Globus pallidus (tissue), 1 donor: ENCODE results near the gene SORD.

Experiments
- DNase-seq: peaks from one replicate; pipeline ENCODE4 v3.0.0-alpha.2; 2015; ENCODE audit warnings: low spot score

Gene SORD

DNA sequence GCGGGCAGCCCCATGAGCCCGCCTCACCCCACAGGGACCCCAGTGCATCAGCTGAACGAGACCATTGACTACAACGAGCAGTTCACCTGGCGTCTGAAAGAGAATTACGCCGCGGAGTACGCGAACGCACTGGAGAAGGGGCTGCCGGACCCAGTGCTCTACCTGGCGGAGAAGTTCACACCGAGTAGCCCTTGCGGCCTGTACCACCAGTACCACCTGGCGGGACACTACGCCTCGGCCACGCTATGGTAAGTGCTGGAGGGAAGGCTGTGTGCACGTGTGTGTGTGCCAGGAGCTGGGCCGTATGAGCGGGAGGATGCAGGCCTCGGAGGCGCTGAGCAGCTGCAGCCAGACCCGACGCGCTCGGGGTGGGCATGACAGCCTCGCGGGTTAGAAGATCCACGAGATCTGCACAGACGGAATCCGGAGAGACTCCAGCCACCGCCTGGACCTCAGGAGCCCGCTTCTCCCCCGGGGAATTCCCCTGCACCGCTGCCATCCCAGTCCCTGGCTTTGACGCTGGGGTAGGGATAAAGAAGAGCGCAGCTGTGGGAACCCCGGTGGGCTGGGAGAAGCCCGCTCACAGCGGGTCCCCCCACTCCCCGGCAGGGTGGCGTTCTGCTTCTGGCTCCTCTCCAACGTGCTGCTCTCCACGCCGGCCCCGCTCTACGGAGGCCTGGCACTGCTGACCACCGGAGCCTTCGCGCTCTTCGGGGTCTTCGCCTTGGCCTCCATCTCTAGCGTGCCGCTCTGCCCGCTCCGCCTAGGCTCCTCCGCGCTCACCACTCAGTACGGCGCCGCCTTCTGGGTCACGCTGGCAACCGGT, 93.7 kb downstream of the SORD start:
- DNase-seq, result no peak

DNA sequence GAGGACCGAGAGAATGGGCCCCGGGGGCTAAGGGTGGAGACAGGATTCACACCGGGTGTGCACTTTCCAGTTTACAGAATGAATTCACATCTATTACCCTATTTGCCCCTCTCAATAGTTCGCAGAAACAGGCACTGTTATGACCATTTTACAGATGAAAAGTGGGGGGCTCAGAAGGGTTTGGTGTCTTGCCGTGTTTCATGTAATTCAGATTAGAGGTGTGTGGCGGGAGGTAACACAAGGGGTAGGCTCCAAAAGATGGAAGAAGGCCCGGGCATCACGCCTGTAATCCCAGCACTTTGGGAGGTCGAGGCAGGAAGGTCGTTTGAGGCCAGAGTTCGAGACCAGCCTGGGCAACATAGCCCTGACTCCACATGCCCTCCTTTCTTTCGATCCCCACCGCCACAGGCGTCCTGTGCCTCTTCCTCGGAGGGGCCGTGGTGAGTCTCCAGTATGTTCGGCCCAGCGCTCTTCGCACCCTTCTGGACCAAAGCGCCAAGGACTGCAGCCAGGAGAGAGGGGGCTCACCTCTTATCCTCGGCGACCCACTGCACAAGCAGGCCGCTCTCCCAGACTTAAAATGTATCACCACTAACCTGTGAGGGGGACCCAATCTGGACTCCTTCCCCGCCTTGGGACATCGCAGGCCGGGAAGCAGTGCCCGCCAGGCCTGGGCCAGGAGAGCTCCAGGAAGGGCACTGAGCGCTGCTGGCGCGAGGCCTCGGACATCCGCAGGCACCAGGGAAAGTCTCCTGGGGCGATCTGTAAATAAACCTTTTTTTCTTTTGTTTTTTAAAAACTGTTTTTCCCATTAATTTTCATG, 94.5 kb downstream of the SORD start:
- no peak for DNase-seq

DNA sequence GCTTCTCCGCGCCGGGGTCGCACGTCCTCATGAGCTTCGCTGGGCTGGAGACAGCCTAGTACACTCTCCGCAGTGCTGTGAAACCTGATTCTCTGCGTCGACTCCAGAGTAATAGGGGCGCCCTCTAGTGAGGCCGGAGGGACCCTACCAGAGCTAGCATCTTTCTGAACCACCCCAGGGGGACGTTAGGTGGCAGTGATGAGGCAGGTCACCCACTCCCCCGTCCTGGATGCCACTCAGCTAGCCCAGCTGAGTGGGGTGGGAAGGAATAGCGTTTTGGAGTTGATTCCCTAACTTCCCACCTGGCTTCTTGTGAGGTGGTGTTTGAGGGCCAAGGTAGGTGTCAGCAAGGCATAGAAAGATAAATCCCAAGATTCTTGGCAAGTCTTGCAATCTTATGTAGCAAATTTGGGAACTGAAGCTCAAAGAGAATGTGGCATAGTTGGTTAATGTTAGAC, 95.2 kb downstream of the SORD start:
- peak; percentile 91 for DNase-seq

DNA sequence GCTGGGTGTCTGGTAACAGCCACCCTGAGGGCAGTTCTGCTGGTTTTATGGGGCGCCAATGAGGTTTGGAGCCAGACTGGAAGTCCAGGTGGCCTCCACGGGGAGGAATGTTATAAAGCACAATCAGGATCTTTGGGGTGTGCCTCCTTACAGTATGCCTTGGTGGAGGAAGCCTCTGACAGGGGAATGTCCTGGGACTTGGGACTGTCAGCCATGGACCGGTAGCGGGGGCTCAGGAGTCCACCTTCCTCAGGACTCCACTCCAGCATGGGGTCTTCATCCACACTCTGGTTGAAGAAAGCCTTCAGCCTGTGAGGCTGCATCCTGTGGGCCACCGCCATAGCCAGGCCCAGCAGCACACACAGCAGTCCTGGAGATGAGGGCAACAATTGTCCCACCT, 96.0 kb downstream of the SORD start:
- DNase-seq, result no peak

DNA sequence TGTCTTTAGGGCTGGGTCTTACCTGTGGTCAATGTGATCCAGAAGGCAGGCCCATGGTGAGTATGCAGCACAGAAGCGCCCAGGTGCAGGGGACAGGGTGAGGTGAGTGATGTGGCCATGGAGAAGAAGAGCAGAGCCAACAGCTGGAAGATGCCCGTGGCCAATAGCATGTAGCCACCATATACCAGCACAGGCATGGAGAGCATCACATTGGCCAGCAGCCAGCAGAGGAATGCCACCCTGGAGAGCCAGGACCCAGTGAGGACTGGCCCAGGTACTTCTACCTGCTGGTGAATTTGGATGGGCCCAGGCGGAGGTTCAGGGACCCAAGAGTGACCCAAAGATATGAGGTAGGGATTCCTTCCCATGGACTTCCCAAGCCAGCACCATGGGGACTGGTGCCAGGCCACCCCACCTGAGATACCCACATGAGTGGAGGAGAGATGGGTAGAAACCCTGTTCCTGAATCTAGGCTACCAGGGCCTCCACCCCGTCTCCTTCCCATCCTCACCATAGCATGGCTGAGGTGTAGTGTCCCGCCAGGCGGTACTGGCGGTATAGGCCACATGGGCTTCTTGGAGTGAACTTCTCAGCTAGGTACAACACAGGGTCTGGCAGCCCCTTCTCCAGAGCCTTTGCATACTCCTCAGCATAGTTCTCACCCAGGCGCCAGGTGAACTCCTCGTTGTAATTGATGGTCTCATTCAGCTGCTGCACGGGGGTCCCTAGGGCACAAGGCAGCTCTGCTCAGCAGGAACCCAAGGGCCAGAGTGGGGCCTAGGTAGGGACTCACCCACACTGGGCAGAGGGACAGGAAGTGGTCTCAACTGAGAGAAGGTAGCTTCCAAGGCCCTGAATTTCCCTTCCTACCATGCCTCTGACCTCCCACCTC, 97.3 kb downstream of the SORD start:
- DNase-seq, result no peak

DNA sequence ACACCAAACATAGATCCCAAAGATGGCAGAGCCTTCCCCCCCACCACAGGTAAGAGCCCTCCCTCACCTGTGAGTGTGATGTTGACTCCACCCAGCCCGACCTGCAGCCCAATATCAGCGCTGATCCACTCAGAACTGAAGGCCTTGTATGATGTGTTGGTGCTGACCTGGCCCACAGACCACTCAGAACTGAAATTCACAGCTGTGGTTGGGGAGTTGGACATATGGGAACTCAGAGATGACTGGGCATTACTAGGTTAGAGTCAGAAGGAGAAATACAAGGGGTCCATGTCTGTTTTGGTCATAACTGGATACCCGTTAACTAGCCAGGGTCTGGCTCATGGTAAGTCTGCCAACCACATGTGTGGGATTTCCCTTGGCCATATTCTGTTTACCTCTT, 98.0 kb downstream of the SORD start:
- DNase-seq, result no peak

DNA sequence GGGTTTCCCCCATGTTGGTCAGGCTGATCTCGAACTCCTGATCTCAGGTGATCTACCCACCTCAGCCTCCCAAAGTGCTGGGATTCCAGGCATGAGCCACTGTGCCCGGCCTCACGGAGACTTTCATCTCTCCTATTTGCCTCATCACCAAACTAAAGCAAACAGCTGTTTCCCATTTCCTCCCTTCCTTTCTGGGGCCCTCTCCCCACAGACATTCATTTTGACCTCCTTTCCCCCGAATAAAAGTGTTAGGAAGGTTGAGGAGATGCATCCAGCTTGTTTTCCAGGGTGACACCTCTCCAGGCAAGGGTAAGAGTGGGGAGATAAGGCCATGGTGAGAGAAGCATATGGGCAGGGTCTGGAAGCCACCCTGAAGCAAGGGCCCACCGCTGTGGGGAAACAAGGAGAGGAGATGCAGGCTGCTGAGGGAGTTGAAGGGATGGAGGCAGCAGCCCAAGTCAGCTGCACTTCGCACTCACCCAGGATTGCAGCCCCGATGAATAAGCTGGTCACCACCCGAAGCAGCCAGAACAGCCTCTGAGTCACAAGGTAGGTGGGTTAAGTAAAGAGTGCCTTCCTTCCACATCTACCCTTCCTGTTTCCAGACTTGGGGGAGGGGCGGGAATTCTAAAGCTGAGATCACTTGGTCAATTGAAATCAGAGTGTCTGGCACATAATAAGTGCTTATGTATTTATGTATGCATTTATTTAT, 98.9 kb downstream of the SORD start:
- DNase-seq, result no peak

DNA sequence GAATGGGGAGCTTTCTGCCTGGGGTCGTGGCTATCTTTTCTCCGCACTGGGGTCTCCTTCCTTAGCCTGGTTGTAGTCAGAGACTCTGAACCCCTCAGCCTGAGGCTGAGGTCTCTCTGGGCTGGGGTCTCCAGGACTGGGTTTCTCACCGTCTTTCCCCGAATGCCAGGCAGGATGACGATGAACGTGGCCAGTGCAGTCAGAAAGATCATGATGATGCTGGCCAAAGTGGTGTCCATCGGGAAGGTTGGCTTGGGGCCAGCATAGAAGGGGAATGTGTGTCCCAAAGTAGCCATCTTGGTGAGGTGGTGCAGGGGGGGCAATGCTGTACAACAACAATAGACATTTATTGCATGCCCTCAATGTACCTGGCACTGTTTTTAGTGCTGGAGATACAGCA, 99.7 kb downstream of the SORD start:
- no peak for DNase-seq

DNA sequence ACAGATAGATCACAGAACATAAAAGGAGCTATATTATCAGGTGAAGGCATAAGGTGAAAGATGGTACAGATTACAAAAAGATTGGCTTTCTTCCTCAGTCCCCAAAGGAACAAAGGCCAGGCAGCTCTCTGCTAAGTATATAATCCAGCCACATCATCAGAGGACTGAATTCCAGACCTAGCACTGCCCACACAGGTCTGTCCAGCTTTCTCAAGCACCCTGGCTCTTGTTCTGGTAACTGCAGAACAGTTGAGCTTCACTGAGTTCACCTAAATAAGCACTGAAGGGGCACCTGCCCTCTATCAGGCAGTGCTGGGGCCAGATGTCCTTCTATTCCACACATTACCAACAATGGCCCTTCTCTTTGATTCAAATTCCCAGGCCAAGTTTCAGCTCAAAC, 100.4 kb downstream of the SORD start:
- DNase-seq, result no peak

DNA sequence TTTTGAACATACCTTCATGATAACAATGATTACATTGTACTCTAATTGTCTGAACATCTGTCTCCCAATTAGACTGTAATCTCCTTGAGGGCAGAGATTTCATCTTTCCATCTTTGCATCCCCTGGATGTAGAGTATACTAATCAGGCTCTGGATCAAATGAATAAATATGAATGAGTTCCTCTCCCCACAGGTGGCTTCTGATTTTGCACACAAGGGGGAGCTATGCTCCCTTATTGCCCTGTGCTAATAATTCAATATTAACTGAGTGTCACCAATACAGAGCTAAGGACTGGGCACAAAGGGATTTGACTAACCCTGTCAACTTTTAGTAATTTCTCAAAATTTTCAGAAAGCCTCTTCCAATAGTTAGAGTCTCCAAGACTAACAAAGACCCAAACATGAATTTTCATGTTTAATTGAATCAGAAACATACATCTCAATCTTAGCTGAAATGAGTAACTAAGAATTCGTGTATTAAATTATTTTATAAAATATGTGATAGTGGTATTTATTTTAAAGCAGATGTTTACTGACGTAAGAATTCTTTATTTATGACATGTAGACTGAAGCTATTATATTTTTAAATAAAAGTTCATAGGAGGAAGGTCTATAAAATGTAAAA, 103.7 kb downstream of the SORD start:
- no peak for DNase-seq
